Nephron (organoid): ENCODE data around the gene LAMA2.

Experiments used
- H3K27ac Mint-ChIP-seq, 3 experiments: 2 replicates each; pipeline ENCODE4 v1.8.0; 2020; ENCODE audit warnings: mixed read lengths in 3 of 3, mild to moderate bottlenecking in 2 of 3, moderate library complexity in 1 of 3
- H3K27me3 Mint-ChIP-seq: 2 replicates; pipeline ENCODE4 v1.8.0; 2021; ENCODE audit warnings: low read depth, mild to moderate bottlenecking, moderate library complexity, mixed read lengths
- H3K36me3 Mint-ChIP-seq: 2 replicates; pipeline ENCODE4 v1.8.0; 2020; ENCODE audit warnings: low read depth, mixed read lengths
- H3K4me1 Mint-ChIP-seq: 2 replicates; pipeline ENCODE4 v1.8.0; 2020; ENCODE audit warnings: mixed read lengths
- H3K4me3 Mint-ChIP-seq, 3 experiments: 2 replicates each; pipeline ENCODE4 v1.8.0; 2020; ENCODE audit warnings: mild to moderate bottlenecking in 3 of 3, mixed read lengths in 3 of 3, moderate library complexity in 2 of 3
- H3K9me3 Mint-ChIP-seq: 2 replicates; pipeline ENCODE4 v1.8.0; 2020; ENCODE audit warnings: mixed read lengths
- TF ChIP-seq, protein P1 (sequence below), 3 experiments: fragments of 200-600 bp; sonication (generic); IDR thresholded peaks; one replicate each; pipeline ENCODE4 v1.5.0; 2021; ENCODE audit warnings: antibody characterized with exemption in 3 of 3; ENCODE audit not compliant: unreplicated experiment in 3 of 3

The LAMA2 gene

DNA sequence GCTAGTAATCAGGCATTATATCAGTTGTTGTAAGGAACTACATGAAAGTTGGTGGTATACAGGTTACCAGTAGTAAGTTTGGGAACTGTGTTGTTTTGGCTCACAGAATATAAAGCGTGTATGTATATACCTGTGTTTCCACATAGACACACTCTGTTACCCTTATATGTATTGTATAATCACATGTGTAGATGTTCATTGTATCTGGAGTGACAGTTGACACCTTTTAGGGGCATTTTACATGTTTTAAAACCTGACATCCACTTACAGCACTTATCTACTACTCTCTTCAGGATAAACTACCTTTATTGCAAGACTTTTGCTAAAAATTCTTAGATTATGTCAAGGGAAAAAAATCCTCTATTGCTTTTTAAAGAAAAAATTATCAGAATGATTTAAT, 228.9 kb downstream of the LAMA2 start:
- H3K4me3 Mint-ChIP-seq: no peak overlapping the region
- TF ChIP-seq, protein P1, sequence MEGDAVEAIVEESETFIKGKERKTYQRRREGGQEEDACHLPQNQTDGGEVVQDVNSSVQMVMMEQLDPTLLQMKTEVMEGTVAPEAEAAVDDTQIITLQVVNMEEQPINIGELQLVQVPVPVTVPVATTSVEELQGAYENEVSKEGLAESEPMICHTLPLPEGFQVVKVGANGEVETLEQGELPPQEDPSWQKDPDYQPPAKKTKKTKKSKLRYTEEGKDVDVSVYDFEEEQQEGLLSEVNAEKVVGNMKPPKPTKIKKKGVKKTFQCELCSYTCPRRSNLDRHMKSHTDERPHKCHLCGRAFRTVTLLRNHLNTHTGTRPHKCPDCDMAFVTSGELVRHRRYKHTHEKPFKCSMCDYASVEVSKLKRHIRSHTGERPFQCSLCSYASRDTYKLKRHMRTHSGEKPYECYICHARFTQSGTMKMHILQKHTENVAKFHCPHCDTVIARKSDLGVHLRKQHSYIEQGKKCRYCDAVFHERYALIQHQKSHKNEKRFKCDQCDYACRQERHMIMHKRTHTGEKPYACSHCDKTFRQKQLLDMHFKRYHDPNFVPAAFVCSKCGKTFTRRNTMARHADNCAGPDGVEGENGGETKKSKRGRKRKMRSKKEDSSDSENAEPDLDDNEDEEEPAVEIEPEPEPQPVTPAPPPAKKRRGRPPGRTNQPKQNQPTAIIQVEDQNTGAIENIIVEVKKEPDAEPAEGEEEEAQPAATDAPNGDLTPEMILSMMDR (IDR thresholded peaks at IDR 0.05; ENCODE audit: unreplicated experiment in 3 of 3): no peak
- no peaks in the 10 kb centered on the region for H3K36me3 Mint-ChIP-seq
- H3K9me3 Mint-ChIP-seq: no peaks in the 10 kb centered on the region
- H3K4me1 Mint-ChIP-seq: peaks cover 32% of the 10 kb centered on the region
- no peaks in the 10 kb centered on the region for H3K27me3 Mint-ChIP-seq
- no peak overlapping the region for H3K27ac Mint-ChIP-seq

DNA sequence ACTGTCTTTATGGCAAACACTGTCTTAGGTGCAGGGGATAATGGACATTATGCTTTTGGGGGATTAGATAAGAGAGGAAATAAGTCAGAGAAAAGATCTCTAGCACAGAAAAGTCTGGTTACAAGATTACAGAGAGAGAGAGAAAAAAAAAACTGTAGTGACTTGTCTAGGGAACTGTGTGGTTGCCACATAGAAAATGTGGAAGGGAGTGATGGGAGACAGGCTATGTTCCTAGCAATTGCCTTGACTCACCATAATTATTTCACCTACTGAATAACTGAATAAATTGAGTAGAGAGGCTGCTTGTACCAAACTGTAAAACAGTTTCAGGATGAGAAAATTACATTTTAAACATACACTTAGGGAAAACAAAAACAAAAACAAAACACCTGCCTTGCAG, 229.7 kb downstream of the LAMA2 start:
- Mint-ChIP-seq H3K36me3 (no peaks in the 10 kb centered on the region), H3K4me3 (no peak overlapping the region), H3K9me3 (no peaks in the 10 kb centered on the region), H3K27me3 (no peaks in the 10 kb centered on the region), H3K27ac (no peak overlapping the region), H3K4me1 (peaks cover 27% of the 10 kb centered on the region)
- TF ChIP-seq, protein P1 (IDR thresholded peaks at IDR 0.05; ENCODE audit: unreplicated experiment in 3 of 3): no peak

- Mint-ChIP-seq H3K4me1 (peaks cover 37% of the 10 kb centered on the region), H3K36me3 (no peaks in the 10 kb centered on the region), H3K27ac (no peak overlapping the region), H3K9me3 (no peaks in the 10 kb centered on the region), H3K4me3 (no peak overlapping the region), H3K27me3 (no peaks in the 10 kb centered on the region)
- TF ChIP-seq, protein P1 (IDR thresholded peaks at IDR 0.05; ENCODE audit: unreplicated experiment in 3 of 3): no peak
Measured at GRCh38 chr6:129113637-129114036, 230.7 kb downstream of the LAMA2 start.

DNA sequence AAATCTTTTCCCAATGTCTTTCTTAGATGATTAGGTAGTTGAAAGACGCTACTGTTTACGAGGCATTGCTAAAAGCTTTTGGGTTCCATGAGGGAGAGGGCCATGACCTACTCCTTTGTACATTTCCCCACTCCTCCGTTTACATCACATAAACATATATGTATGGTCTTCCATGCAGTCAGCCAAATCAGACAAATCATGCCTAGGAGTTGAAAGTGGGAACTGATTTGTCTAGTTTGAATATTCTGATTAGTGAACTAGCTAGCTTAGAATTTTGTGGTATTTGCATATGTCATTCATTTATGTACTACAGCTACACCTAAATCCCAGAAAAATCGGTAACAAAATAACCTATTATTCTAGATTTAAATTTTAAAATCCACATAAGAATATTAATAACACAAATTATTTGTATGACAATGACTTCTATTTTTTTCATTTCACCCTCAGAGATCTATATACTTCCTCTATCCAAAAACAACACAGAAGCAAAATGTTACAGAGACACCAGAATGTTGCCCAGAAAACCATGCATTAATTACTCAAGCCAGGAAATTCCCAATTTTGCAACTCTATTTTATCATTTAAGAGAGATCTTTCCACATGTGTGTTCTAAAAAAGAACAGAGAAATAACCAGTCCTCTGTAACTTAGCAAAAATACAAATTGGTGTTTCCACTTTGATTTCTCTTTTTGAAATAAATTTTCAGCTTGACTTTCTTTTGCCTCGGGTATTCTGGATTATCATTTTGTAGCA, 231.9 kb downstream of the LAMA2 start:
- TF ChIP-seq, protein P1 (IDR thresholded peaks at IDR 0.05; ENCODE audit: unreplicated experiment in 3 of 3): no peak
- H3K4me3 Mint-ChIP-seq: no peak overlapping the region
- peak overlapping the region in 1 of 3 experiments; percentile 13 for H3K27ac Mint-ChIP-seq
- no peaks in the 10 kb centered on the region for H3K9me3 Mint-ChIP-seq
- no peaks in the 10 kb centered on the region for H3K27me3 Mint-ChIP-seq
- H3K4me1 Mint-ChIP-seq: peaks cover 38% of the 10 kb centered on the region
- H3K36me3 Mint-ChIP-seq: no peaks in the 10 kb centered on the region

GRCh38 chr6:129115471-129115870, 232.5 kb downstream of the LAMA2 start:
- Mint-ChIP-seq H3K36me3 (no peaks in the 10 kb centered on the region), H3K9me3 (no peaks in the 10 kb centered on the region), H3K4me3 (no peak overlapping the region), H3K4me1 (peaks cover 39% of the 10 kb centered on the region), H3K27ac (no peak overlapping the region), H3K27me3 (no peaks in the 10 kb centered on the region)
- TF ChIP-seq, protein P1 (IDR thresholded peaks at IDR 0.05; ENCODE audit: unreplicated experiment in 3 of 3): no peak

GRCh38 chr6:129117355-129117754, 234.4 kb downstream of the LAMA2 start:
- peaks cover 43% of the 10 kb centered on the region for H3K4me1 Mint-ChIP-seq
- TF ChIP-seq, protein P1 (IDR thresholded peaks at IDR 0.05; ENCODE audit: unreplicated experiment in 3 of 3): no peak
- no peaks in the 10 kb centered on the region for H3K9me3 Mint-ChIP-seq
- H3K4me3 Mint-ChIP-seq: no peak overlapping the region
- no peaks in the 10 kb centered on the region for H3K27me3 Mint-ChIP-seq
- no peak overlapping the region for H3K27ac Mint-ChIP-seq
- no peaks in the 10 kb centered on the region for H3K36me3 Mint-ChIP-seq
